CD4-positive, alpha-beta T cell treated with Interleukin-15 for 4 hours (primary cell): ENCODE results near the gene ASXL1.

Experiments used
- DNase-seq: peaks from one replicate; pipeline ENCODE4 v3.0.0-alpha.2; 2020; ENCODE audit warnings: low spot score

Gene ASXL1

GRCh38 chr20:32481311-32482142, 123.4 kb downstream of the ASXL1 start:
- DNase-seq: no peak

GRCh38 chr20:32482143-32482441, 124.0 kb downstream of the ASXL1 start:
- DNase-seq: no peak

GRCh38 chr20:32482442-32483261, 124.5 kb downstream of the ASXL1 start:
- no peak for DNase-seq

- DNase-seq: peak; percentile 63
Measured at GRCh38 chr20:32483351-32484224, 125.5 kb downstream of the ASXL1 start.

- no peak for DNase-seq
Measured at GRCh38 chr20:32484225-32484957, 126.3 kb downstream of the ASXL1 start.

- peak; percentile 87 for DNase-seq
Measured at GRCh38 chr20:32484958-32485769, 127.0 kb downstream of the ASXL1 start.

GRCh38 chr20:32485770-32486478, 127.8 kb downstream of the ASXL1 start:
- DNase-seq: no peak

GRCh38 chr20:32487381-32487780, 129.2 kb downstream of the ASXL1 start:
- no peak for DNase-seq

GRCh38 chr20:32488066-32488838, 130.1 kb downstream of the ASXL1 start:
- DNase-seq: no peak
